MG63 (cell line): ENCODE results near the gene WSCD2. TPM values are rescaled to one million over a fixed set of nuclear protein-coding genes. Genes with fewer than 3 reads are reported as not detected.

Source experiments
- DNase-seq: peaks from one replicate; pipeline ENCODE4 v3.0.0-alpha.2; 2020
- H3K27me3 ChIP-seq: fragments of 250-450 bp; sonication (Bioruptor Pico); 2 replicates; pipeline ENCODE4 v1.5.1; 2020; ENCODE audit warnings: mild to moderate bottlenecking, moderate library complexity
- H3K36me3 ChIP-seq: fragments of 250-450 bp; sonication (Bioruptor Pico); 2 replicates; pipeline ENCODE4 v1.5.1; 2020; ENCODE audit warnings: mild to moderate bottlenecking, moderate library complexity
- H3K4me3 ChIP-seq: fragments of 250-450 bp; sonication (Bioruptor Pico); 2 replicates; pipeline ENCODE4 v1.5.1; 2020; ENCODE audit warnings: mild to moderate bottlenecking, moderate library complexity
- H3K9me3 ChIP-seq: fragments of 250-450 bp; sonication (Bioruptor Pico); 2 replicates; pipeline ENCODE4 v1.5.1; 2020; ENCODE audit warnings: mild to moderate bottlenecking, moderate library complexity
- total RNA-seq: library from RNA; depleted of rRNA; stranded (reverse); fragments of >200 nt; shearing (Covaris generic); gene quantifications from 2 replicates; pipeline ENCODE4 v1.2.3, GENCODE V29; 2014; ENCODE audit warnings: low replicate concordance

WSCD2 gene
- total RNA-seq, 1 experiment from 2014 or later: not detected

DNA sequence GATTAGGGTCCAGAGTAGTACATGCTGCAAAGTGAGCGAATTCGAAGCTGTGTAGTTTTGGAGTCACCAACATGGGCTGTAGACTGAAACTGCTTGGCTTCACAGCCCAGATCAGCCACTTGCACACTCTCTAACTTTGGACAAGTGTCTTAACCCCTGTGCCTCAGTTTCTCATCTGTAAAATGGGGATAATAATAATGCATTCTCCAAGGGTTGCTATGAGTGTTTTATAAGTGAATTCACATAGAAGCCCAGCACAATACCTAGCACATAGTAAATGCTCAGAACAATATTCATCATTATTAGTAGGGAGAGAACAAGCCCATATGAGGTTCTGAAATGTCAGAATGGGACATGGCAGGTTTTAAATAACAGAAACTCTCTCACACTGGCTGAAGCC, 10.4 kb downstream of the WSCD2 start:
- Histone ChIP-seq H3K4me3 (no peak overlapping the region), H3K27me3 (0 out of 2 replicates have a peak, but pooled peaks cover 2% of the 10 kb centered on the region), H3K9me3 (no peaks in the 10 kb centered on the region), H3K36me3 (no peaks in the 10 kb centered on the region)
- DNase-seq: no peak

- Histone ChIP-seq H3K36me3 (no peaks in the 10 kb centered on the region), H3K9me3 (no peaks in the 10 kb centered on the region), H3K4me3 (no peak overlapping the region), H3K27me3 (0 out of 2 replicates have a peak, but pooled peaks cover 2% of the 10 kb centered on the region)
- no peak for DNase-seq
These were observed 11.4 kb downstream of the WSCD2 start for GRCh38 chr12:108140501-108140900.

DNA sequence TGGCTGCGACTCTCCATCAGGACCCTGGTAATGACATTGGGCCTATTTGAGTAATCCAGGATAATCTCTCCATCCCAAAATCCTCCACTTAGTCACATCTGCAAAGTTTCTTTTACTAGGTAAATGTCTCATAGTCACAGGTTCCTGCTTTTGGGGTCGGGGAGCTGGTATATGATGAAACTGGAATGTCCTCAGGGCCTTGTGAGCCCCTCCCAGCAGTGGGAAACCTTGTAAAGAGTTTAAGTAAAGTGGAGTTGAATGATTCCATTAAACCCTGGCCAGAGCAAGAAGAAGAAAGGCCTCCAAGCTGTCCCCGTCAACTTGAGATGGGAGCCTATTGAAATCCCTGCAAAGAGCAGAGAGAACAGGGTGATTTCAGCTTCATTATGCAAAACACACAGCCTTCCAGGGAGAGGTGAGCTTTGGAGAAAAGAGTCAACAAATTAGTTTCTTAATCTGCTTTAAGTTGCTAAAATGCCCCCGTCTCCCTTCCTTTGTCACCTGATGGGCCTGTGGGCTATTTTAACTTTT, 12.6 kb downstream of the WSCD2 start:
- Histone ChIP-seq H3K9me3 (no peaks in the 10 kb centered on the region), H3K36me3 (no peaks in the 10 kb centered on the region), H3K4me3 (no peak overlapping the region), H3K27me3 (0 out of 2 replicates have a peak, but pooled peaks cover 2% of the 10 kb centered on the region)
- DNase-seq: no peak

GRCh38 chr12:108143144-108143543, 14.1 kb downstream of the WSCD2 start:
- H3K36me3 ChIP-seq: no peaks in the 10 kb centered on the region
- no peaks in the 10 kb centered on the region for H3K9me3 ChIP-seq
- no peak overlapping the region for H3K4me3 ChIP-seq
- no peak for DNase-seq
- H3K27me3 ChIP-seq: 0 out of 2 replicates have a peak, but pooled peaks cover 2% of the 10 kb centered on the region

GRCh38 chr12:108144080-108144479, 15.0 kb downstream of the WSCD2 start:
- Histone ChIP-seq H3K4me3 (no peak overlapping the region), H3K27me3 (0 out of 2 replicates have a peak, but pooled peaks cover 2% of the 10 kb centered on the region), H3K9me3 (no peaks in the 10 kb centered on the region), H3K36me3 (no peaks in the 10 kb centered on the region)
- no peak for DNase-seq

DNA sequence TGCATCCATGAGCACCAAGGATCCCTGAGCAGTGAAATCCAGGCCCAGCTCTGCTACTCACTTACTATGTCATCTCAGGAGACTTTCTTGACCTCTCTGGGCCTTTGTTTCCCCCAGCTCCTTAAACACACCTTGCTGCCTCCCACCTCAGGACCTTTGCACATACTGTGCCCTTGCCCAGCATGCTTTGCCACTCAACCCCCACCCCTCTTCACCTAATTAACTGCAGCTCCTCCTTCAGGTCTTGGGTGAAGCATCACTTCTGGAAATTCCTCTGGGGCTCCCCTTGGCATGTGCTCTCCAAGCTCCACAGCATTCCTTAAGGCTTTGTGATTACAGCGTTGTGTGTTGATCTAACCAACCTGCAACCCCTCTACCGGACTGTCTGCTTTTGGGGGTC, 15.9 kb downstream of the WSCD2 start:
- H3K36me3 ChIP-seq: no peaks in the 10 kb centered on the region
- no peaks in the 10 kb centered on the region for H3K27me3 ChIP-seq
- no peaks in the 10 kb centered on the region for H3K9me3 ChIP-seq
- H3K4me3 ChIP-seq: no peak overlapping the region
- DNase-seq: no peak

DNA sequence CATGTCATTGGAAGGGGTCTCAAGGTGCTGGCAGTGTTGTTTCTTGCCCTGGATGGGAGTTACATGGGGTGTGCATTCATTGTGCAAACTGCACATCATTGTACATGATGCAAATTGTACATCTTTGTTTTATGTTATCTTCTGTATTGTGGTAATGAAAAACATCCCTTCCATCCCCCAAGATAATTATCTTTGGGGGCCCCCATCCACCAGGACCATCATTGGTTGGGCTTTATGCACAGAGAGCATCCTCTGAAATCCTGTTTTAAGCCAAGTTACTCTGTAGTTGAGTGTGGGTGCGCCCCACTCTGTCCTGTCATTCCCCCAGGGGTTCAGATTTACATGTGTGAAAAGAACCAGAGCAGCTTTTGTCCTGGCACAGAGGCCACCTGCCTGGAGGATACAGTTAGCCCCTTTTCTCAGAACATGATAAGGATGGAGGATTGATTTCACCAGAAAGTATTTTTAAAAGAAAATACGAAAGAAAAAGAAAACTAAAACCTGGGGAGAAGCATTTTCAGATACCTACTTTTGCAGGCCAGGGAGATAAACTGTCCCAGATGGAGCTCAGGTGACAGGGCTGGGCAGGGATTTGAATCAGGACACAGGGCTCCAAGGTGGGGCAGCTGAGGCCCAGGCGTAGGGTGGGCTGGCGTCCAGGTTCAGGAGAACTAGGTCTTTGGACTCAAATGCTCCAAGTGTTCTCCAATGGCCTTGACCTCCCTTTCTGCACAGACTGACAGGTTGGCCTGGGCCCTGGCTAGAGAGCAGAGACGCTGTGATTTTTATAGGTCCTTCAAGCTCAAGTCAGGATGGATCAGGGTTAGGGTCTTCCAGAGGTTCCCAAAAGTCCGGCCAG, 17.2 kb downstream of the WSCD2 start:
- Histone ChIP-seq H3K4me3 (no peak overlapping the region), H3K9me3 (no peaks in the 10 kb centered on the region), H3K36me3 (no peaks in the 10 kb centered on the region), H3K27me3 (no peaks in the 10 kb centered on the region)
- DNase-seq: no peak

DNA sequence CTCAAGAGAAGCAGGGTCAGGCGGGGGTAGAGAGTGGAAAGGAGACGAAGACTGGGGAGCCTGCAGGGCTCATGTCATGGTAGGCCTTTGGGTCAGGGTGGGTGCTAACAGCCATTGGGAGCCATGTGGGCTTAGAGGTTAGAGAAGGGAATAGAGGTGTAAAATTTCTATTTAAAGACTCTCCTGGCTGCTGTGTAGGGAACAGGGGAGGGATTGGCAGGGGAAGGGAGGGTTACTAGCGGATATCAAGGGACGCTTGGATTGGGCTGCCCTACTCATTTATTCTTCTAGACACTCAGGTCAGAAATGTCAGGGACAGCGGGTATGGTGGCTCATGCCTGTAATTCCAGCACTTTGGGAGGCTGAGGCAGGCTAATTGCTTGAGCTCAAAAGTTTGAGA, 18.2 kb downstream of the WSCD2 start:
- no peak overlapping the region for H3K4me3 ChIP-seq
- no peaks in the 10 kb centered on the region for H3K36me3 ChIP-seq
- no peaks in the 10 kb centered on the region for H3K9me3 ChIP-seq
- DNase-seq: no peak
- no peaks in the 10 kb centered on the region for H3K27me3 ChIP-seq

GRCh38 chr12:108148521-108149074, 19.5 kb downstream of the WSCD2 start:
- Histone ChIP-seq H3K9me3 (no peaks in the 10 kb centered on the region), H3K4me3 (no peak overlapping the region), H3K27me3 (no peaks in the 10 kb centered on the region), H3K36me3 (no peaks in the 10 kb centered on the region)
- no peak for DNase-seq

- H3K9me3 ChIP-seq: no peaks in the 10 kb centered on the region
- H3K27me3 ChIP-seq: no peaks in the 10 kb centered on the region
- no peaks in the 10 kb centered on the region for H3K36me3 ChIP-seq
- H3K4me3 ChIP-seq: no peak overlapping the region
- DNase-seq: no peak
These were observed 21.3 kb downstream of the WSCD2 start for GRCh38 chr12:108150436-108150835.

- no peaks in the 10 kb centered on the region for H3K9me3 ChIP-seq
- no peak for DNase-seq
- H3K4me3 ChIP-seq: no peak overlapping the region
- no peaks in the 10 kb centered on the region for H3K27me3 ChIP-seq
- H3K36me3 ChIP-seq: no peaks in the 10 kb centered on the region
These were observed 22.6 kb downstream of the WSCD2 start for GRCh38 chr12:108151533-108152169.

- H3K36me3 ChIP-seq: no peaks in the 10 kb centered on the region
- H3K4me3 ChIP-seq: no peak overlapping the region
- no peak for DNase-seq
- H3K27me3 ChIP-seq: no peaks in the 10 kb centered on the region
- no peaks in the 10 kb centered on the region for H3K9me3 ChIP-seq
These were observed 23.1 kb downstream of the WSCD2 start for GRCh38 chr12:108152170-108152538.

GRCh38 chr12:108156717-108157116, 27.6 kb downstream of the WSCD2 start:
- no peaks in the 10 kb centered on the region for H3K27me3 ChIP-seq
- no peak overlapping the region for H3K4me3 ChIP-seq
- H3K36me3 ChIP-seq: no peaks in the 10 kb centered on the region
- no peaks in the 10 kb centered on the region for H3K9me3 ChIP-seq
- no peak for DNase-seq

DNA sequence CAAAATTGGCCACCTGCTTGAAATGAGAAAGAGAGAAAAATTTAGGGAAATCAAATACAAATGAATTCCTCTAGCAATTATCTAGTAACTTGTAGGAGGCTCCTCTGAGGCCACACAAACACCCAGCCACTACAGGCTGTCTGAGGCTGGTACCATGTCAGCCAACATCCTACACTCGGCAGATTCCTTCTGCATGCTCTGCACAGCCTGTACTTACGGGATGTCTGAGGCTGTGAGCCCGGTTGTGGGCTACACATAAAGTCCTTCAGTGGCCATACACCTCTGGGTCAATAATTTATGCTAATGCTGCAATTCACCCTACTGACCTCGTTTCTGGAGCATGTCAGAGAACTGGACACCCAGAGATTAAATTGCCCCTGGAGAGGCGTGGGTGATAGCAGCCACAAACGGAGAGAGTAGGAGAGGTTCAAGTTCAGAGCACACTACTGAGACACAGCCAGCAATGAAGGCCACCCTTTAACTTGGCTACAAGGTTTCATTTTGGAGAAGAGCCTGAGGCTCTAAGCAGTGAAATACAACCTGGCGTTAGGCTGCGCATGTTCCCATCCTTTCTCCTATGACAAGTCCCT, 28.9 kb downstream of the WSCD2 start:
- Histone ChIP-seq H3K36me3 (no peaks in the 10 kb centered on the region), H3K27me3 (no peaks in the 10 kb centered on the region), H3K4me3 (no peak overlapping the region), H3K9me3 (no peaks in the 10 kb centered on the region)
- DNase-seq: no peak

DNA sequence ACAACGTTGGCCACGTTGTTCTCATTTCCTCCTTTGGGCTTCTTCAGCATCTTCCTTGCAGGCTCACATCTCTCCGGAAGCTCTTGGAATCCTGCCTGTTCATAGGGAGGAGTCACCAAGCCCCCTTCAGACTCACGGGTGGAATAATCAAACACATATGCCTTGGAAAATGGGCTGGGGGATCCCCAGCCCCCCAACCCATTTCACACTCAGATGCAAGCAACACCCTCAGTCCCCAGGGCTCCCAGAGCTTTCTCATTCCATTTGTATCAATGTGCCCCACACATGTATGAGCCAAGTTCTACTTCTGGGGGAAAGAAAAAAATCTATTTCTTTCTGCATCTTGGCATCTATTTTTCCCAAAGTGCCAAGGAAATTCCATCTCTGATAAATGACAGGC, 33.1 kb downstream of the WSCD2 start:
- H3K36me3 ChIP-seq: no peaks in the 10 kb centered on the region
- no peak overlapping the region for H3K4me3 ChIP-seq
- H3K27me3 ChIP-seq: no peaks in the 10 kb centered on the region
- H3K9me3 ChIP-seq: no peaks in the 10 kb centered on the region
- no peak for DNase-seq

DNA sequence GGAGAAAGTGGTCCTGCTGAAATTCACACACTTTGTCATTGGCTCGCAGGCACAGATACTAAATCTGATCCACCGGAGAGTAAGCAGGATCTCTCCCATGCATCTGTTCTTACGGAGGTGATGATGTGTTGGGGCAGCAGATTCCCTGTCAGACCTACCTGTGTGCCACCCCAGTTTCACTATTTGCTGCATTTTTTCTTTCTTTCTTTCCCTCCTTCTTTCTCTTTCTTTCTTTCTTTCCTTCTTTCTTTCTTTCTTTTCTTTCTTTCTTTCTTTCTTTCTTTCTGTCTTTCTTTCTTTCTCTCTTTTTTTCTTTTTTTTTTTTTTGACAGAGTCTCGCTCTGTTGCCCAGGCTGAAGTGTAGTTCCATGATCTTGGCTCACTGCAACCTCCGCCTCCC, 37.4 kb downstream of the WSCD2 start:
- H3K36me3 ChIP-seq: no peaks in the 10 kb centered on the region
- no peaks in the 10 kb centered on the region for H3K9me3 ChIP-seq
- no peak for DNase-seq
- no peaks in the 10 kb centered on the region for H3K27me3 ChIP-seq
- no peak overlapping the region for H3K4me3 ChIP-seq

- no peaks in the 10 kb centered on the region for H3K36me3 ChIP-seq
- no peak for DNase-seq
- H3K9me3 ChIP-seq: no peaks in the 10 kb centered on the region
- no peaks in the 10 kb centered on the region for H3K27me3 ChIP-seq
- H3K4me3 ChIP-seq: no peak overlapping the region
These were observed 38.9 kb downstream of the WSCD2 start for GRCh38 chr12:108167974-108168373.
